ENCODE data around the gene PRKCI.
"Not testable (repeated sequence)": the region's sequence is repeated elsewhere in the genome, so short reads cannot be mapped to it uniquely, and the experiment has no call there.

The PRKCI gene

GRCh38 chr3:170189398-170190256, 32.6 kb upstream of the PRKCI start:
- TF ChIP-seq CTCF (IDR thresholded peaks at IDR 0.05; ENCODE audit: control insufficient read depth, insufficient read depth, low read depth, low read length, missing control alignments) = no peak
- no peak for DNase-seq (ENCODE audit: low read depth)
- no peak overlapping the region for H3K4me3 ChIP-seq (ENCODE audit: control insufficient read depth, low read depth, low read length)

GRCh38 chr3:170195759-170196158, 26.5 kb upstream of the PRKCI start:
- DNase-seq (ENCODE audit: low read depth); H3K4me3 ChIP-seq (ENCODE audit: control insufficient read depth, low read depth, low read length): not testable (repeated sequence)

- no peak overlapping the region for H3K4me3 ChIP-seq (ENCODE audit: control insufficient read depth, low read depth, low read length)
- no peak for DNase-seq (ENCODE audit: low read depth)
- TF ChIP-seq CTCF (IDR thresholded peaks at IDR 0.05; ENCODE audit: control insufficient read depth, insufficient read depth, low read depth, low read length, missing control alignments) = no peak
These were observed 25.4 kb upstream of the PRKCI start for GRCh38 chr3:170196833-170197232.

GRCh38 chr3:170200987-170201386, 21.2 kb upstream of the PRKCI start:
- DNase-seq (ENCODE audit: low read depth) = no peak
- no peak overlapping the region for H3K4me3 ChIP-seq (ENCODE audit: control insufficient read depth, low read depth, low read length)
- TF ChIP-seq CTCF (IDR thresholded peaks at IDR 0.05; ENCODE audit: control insufficient read depth, insufficient read depth, low read depth, low read length, missing control alignments) = no peak

- TF ChIP-seq CTCF (IDR thresholded peaks at IDR 0.05; ENCODE audit: control insufficient read depth, insufficient read depth, low read depth, low read length, missing control alignments) = no peak
- H3K4me3 ChIP-seq (ENCODE audit: control insufficient read depth, low read depth, low read length) = no peak overlapping the region
- DNase-seq (ENCODE audit: low read depth) = no peak
These were observed 20.7 kb upstream of the PRKCI start for GRCh38 chr3:170201527-170201926.

GRCh38 chr3:170203457-170203856, 18.8 kb upstream of the PRKCI start:
- TF ChIP-seq CTCF (IDR thresholded peaks at IDR 0.05; ENCODE audit: control insufficient read depth, insufficient read depth, low read depth, low read length, missing control alignments) = no peak
- no peak overlapping the region for H3K4me3 ChIP-seq (ENCODE audit: control insufficient read depth, low read depth, low read length)
- no peak for DNase-seq (ENCODE audit: low read depth)

GRCh38 chr3:170204023-170204472, 18.2 kb upstream of the PRKCI start:
- H3K4me3 ChIP-seq (ENCODE audit: control insufficient read depth, low read depth, low read length) = no peak overlapping the region
- no peak for TF ChIP-seq CTCF (IDR thresholded peaks at IDR 0.05; ENCODE audit: control insufficient read depth, insufficient read depth, low read depth, low read length, missing control alignments)
- no peak for DNase-seq (ENCODE audit: low read depth)
